GM19043 (cell line): ENCODE data around the gene NAGPA.
"Not testable (repeated sequence)": the region's sequence is repeated elsewhere in the genome, so short reads cannot be mapped to it uniquely, and the experiment has no call there.

ENCODE experiments used
- ATAC-seq: cut with Tn5 transposase; IDR thresholded peaks from one replicate; pipeline ENCODE4 v1.9.1; 2021; ENCODE audit warnings: low read depth; ENCODE audit not compliant: unreplicated experiment

The NAGPA gene, protein sequence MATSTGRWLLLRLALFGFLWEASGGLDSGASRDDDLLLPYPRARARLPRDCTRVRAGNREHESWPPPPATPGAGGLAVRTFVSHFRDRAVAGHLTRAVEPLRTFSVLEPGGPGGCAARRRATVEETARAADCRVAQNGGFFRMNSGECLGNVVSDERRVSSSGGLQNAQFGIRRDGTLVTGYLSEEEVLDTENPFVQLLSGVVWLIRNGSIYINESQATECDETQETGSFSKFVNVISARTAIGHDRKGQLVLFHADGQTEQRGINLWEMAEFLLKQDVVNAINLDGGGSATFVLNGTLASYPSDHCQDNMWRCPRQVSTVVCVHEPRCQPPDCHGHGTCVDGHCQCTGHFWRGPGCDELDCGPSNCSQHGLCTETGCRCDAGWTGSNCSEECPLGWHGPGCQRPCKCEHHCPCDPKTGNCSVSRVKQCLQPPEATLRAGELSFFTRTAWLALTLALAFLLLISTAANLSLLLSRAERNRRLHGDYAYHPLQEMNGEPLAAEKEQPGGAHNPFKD

DNA sequence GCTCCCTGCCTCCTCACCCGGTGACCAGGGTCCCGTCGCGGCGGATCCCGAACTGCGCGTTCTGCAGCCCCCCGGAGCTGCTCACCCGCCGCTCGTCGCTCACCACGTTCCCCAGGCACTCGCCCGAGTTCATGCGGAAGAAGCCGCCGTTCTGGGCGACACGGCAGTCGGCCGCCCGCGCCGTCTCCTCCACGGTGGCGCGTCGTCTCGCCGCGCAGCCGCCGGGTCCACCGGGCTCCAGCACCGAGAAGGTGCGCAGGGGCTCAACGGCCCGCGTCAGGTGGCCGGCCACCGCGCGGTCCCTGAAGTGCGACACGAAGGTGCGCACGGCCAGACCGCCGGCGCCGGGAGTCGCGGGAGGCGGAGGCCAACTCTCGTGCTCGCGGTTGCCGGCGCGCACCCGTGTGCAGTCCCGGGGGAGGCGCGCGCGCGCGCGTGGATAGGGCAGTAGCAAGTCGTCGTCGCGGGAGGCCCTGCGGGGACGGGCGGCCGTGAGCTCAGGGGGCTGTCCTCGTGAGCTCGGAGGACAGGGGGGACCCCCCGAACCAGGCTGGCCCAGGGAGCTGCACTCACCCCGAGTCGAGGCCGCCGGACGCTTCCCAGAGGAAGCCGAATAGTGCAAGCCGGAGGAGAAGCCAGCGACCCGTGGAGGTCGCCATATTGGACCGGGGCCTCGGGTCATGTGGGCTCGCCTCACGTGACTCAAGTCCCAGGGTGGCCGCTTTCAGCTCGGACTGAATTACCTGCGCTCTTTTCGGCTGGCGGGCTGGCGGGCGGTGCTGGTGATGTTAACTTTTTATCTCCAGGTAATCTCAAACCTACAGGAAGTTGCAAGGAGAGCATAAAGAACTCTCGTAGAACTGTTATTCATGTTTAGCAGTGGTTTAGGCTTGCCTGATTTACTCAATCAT, at the start of gene NAGPA:
Gene NAGPA, minus strand, starts transcription at position 680 of the 911 bp plus-strand sequence. Its CDS starts 21 bp downstream, at position 659.
- peak; percentile 85 for ATAC-seq

DNA sequence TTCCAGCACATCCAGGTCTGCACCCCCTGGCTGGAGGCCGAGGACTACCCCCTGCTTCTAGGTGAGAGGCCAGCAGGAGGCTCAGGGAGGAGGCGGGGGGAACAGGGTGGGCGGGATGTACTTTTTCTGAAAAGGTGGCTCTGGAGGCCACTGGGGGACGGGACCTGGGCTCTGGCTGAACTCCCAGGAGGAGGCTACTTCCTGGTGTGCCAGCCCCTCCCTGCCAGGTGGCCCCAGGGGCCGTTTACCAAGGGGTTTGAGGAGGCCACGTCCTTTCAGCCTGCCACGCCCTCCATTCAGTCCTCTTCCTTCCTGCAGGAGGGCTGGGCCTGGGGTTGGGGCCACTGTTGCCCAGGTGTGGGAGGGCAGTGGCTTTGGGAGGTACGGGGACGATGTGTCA, 47.3 kb upstream of the NAGPA start:
- not testable (repeated sequence) for ATAC-seq

DNA sequence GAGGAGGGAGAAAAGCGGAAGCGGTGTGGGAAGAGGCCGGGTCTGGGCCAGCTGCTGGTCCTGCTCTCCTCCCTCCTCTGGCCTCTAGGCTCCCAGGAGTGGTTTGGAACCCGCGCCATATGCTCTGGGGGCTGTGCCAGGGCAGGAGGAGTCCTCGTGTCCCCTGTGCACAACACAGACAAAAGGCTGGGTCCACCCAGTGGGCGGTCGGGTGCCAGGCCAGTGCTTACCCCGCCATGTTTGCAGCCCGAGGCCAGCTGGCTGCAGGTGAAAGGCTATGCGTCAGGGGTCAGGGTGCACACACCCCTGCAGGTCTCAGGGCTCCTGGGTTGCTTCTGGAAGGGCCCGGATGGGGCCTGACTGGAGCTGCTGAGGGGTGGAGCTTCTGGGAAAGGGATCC, 46.7 kb upstream of the NAGPA start:
- ATAC-seq = not testable (repeated sequence)

DNA sequence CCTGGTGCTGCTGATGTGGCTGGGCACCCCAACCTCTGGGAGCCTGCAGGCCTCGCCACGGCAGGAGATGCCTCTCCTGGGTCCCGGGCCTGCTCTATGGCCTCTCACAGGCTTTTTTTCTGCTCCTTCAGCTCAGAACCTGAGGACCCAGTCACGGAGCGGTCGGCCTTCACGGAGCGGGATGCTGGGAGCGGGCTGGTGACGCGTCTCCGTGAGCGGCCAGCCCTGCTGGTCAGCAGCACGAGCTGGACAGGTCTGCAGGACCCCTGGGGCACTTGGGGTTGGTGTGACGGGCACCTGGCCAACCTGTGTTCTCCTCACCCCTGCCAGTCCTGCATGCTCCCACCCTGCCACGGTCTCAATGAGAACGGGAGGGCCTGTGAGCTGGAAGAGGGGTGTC, 44.9 kb upstream of the NAGPA start:
- no peak for ATAC-seq

DNA sequence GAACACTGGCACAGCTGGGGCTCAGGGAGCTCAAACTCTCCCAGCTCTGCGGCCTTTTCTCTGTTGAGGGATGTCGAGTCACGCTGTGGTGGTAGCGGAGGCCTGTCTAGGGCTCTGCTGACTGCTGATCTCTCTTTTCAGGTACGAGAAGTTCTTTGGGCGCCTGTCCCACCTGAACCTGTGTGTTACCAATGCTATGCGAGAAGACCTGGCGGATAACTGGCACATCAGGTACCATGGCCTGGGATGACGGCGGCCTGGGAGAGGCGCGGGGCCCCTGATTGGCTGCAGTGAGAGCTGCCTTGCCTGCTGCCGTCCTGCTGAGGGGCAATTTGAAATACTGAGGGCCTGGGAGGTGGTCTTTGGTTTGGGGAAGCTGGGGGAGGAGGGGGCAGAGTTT, 43.6 kb upstream of the NAGPA start:
- ATAC-seq = no peak

DNA sequence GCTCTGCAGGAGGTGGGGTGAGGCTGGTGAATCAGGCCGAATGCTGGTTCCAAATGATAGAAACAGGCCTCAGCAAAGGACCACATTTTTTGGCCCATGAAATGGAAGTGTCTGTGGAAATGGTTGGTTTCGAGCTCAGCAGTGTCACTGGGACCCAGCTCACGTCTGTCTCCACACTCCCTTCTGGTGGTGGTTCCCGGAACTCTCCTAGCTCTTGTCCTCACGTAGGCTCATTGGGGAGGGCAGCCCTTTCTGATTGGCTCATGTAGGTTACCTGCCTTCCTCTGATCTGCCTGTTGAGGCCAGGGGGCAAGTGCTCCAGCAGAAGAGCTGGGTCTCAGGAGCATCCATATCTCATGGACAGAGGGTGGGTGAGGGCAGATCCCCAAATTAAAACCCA, 41.9 kb upstream of the NAGPA start:
- no peak for ATAC-seq

DNA sequence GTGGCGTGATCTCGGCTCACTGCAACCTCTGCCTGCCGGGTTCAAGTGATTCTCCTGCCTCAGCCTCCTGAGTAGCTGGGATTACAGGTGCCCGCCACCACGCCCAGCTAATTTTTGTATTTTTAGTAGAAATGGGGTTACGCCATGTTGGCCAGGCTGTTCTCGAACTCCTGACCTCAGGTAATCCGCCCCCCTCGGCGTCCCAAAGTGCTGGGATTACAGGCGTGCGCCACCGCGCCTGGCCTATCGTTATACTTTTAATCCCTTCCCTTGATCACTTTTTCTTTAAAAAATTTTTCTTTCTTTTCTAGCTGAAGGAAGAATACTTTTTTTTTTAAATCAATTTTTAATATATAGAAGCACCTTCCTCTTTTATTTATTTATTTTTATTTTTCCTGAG, 40.0 kb upstream of the NAGPA start:
- ATAC-seq = not testable (repeated sequence)

DNA sequence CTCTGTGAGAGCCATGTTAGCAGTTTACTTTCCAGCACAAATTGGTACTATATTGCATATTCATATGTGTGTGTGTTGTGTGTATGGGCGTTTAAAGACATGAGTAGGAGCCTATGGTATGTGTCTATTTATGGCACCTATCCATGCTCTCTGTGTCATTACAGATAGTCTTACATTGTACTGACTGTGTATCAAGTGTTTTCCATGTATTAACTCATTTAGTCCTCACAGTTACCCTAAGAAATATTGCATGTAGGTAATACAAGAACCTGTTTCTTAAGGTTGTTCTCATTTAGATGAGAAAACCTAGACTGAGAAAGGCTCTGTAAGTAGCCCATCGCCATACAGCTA, 39.5 kb upstream of the NAGPA start:
- ATAC-seq = no peak

DNA sequence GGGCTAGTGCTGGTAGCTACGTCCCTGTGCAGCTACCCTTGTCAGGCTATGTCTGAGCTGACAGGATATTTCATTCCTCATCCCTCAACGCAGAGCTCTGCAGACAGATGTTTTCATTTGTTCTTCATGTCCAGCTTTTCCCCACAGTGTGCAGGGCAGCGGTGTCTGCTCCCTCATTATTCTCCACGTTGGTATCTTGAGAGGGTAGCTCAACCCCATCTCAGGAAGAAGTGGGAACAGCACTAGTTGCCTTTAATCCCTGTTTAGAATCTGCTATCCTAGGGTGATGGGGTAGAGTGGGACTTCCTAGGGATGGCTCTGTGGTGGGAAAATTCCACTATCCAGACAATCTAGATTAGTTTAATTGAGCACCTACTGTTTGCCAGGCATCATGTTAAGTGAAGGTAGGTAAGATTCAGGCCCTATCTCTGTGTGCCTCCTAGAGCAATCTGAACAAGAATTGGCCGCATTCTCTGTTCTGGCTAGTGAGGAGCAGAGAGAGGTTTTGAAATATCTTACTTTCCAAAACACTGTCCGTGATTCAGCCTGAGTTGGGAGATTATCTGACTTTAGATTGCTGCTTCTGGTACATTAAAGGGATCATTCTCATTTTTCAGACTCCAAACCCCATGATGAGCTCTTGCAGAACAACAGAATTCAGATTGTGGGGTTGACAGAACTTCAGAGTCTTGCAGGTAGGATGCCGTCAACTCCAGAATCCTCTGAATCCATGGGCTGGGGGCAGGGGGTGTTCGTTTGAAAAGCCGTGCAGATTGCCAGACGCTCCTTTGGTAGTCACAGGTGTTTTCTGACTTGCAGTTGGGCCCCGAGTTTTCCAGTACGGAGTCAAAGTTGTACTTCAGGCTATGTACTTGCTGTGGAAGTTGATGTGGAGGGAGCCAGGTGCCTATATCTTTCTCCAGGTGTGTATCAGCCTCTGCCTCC, 38.9 kb upstream of the NAGPA start:
- no peak for ATAC-seq

DNA sequence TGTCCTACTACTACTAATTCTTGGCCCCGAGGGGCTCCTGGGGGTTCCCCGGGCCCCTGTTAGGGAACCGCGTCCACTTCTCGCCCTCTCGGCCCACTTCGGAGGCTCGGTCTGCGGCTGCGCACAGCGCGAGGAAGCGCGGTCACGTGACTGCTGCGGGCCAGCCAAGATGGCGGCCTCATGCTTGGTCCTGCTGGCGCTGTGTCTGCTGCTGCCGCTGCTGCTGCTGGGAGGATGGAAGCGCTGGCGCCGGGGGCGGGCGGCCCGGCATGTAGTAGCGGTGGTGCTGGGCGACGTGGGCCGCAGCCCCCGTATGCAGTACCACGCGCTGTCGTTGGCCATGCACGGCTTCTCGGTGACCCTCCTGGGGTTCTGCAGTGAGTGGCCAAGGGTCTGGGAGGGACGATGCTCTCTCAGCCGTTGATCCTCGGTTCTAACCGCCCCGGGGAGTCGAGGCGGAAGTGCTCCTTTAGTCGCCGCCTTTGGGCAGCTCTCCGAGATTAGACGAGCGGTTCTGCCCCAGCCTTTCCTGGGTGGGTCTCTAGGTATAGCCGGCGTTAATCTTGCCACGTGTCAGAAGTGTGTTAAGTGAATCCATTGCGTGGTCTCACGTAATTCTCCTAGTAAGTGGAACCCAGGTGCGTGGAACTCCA, 38.1 kb upstream of the NAGPA start, which contains the start of gene ALG1:
Gene ALG1, plus strand, starts transcription at position 163 of the 653 bp plus-strand sequence. Its CDS starts 7 bp downstream, at position 170.
- ATAC-seq = peak; percentile 81

DNA sequence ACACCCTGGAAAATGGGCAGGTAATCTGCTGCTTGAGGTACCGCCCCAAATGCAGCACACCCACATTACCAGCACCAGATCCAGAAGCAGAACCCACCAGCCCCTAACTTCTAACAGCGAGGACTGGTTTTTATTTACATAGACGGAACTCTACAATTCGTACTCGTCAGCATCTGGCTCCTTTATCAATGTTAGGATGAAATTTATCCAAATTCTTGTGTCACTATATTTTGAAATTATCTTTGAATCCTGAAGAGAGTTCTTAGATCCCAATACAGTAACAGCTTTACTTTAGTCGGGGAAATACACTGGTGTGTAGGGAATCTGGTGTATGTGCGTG, 37.6 kb upstream of the NAGPA start:
- ATAC-seq = no peak

DNA sequence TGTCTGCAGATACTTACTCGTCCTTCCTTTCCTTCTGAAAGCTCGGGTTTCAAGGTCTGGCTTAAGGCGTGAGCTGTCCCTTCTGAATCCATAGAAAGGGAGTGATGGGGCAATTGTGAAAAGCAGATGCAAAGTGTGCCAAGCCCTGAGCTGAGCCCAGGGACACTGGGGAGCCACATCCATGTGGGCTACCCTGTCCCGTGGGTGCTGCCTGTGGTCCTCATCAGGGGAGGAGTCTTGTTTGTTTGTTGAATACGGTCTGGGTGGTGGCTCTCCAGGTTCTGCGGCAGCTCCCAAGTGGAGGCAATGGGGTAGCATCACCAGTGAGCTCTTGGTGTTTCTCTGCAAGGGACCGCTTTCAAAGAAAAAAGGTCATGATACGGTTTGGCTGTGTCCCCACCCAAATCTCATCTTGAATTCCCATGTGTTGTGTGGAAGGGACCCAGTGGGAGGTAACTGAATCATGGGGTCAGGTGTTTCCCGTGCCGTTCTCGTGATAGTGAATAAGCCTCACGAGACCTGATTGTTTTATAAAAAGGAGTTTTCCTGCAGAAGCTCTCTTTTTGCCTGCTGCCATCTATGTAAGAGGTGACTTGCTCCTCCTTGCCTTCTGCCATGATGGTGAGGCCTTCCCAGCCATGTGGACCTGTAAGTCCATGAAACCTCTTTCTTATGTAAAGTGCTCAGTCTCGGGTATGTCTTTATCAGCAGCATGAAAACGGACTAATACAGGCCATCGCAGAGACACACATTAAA, 36.9 kb upstream of the NAGPA start:
- ATAC-seq = no peak

DNA sequence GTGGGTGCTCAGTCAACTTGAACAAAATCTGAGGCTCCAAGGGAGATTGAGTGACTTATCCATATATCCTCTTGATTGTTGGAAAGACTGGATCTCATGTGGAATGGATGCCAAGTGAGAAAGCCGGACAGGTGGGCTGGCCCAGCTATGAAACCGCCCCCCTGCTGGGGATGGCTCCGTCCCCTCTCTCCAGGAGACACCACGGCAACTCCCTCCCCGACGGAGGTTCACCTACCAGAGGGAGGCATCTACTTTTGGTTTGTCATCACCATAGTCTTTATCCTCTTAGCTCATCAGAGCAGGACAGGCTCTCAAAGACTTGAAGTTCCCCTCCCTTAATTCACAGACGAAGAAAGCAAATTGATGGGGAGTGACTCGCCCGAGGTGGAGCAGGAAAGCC, 36.1 kb upstream of the NAGPA start:
- ATAC-seq = no peak

DNA sequence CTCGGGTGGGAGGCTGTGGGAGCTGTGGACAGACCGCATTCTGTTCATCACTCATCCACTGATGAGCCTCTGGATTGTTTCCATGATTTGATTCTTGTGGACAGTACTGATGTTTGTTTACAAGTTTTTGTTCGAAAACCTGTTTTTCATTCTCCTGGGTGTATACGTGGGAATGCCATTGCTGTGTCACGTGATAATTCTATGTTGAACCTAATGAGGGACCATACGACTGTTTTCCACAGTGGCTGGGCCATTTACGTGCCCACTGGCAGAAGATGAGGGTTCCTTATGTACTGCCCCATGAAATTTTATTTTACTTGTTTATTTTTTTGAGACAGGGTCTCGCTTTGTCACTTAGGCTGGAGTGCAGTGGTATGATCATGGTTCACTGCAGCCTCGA, 35.3 kb upstream of the NAGPA start:
- no peak for ATAC-seq

DNA sequence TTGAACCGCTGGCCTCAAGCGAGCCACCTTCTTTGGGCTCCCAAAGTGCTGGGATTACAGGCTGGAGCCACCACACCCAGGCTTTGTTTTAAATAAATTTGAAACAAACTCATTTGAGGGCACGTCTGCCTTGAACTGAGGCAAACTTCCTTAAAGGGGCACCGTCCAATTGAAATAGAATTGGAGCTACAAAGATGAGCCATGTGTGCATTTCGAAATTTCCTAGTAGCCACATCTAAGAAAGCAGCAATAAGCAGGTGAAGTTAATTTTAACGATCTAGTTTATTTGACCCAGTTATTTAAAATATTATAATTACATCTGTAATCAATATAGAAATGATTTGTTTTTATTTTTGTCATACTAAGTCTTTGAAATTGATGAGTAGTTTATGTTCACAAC, 32.8 kb upstream of the NAGPA start:
- ATAC-seq = no peak

DNA sequence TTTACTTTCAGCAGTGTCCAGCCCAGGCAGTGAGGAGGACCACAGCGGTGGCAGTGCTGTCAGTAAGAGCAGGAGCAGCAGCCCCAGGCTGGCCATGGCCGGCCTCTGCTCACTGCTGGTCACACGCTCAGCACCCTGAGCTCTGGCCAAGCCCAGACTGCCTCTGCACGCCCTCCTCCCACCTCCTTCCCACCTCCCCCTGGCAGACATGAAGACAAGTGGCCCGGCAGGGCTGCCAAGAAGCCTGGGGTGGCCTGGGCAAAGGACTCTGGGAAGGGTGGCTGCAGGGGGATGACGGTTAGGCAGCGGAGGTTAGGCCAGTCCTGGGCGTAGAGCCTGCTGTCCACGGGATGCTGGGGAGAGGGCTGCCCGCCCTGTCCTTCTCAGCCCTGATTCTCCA, 32.1 kb upstream of the NAGPA start, which contains the start of gene C16orf89:
Gene C16orf89, minus strand, starts transcription at position 144 of the 400 bp plus-strand sequence. Its CDS starts 48 bp downstream, at position 96.
- ATAC-seq = no peak

DNA sequence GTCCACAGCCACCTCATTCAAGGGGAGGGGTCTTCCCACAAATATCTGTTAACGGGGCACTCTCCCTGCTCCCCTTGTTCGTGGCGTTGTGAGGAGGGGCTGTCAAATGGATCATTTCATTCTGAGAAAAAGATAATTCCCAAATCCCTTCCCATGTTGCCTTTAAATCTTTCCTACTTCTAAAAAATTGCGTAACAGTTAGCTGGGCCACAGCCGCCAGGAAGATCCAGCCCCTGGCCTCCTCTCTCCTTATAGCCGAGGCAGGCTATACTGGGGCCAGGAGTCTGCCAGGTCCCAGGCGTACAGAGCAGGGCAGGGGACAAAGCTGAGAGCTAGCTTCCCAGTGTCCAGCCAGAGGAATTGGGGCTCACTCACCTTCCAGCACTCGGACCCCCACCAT, 31.6 kb upstream of the NAGPA start:
- no peak for ATAC-seq

DNA sequence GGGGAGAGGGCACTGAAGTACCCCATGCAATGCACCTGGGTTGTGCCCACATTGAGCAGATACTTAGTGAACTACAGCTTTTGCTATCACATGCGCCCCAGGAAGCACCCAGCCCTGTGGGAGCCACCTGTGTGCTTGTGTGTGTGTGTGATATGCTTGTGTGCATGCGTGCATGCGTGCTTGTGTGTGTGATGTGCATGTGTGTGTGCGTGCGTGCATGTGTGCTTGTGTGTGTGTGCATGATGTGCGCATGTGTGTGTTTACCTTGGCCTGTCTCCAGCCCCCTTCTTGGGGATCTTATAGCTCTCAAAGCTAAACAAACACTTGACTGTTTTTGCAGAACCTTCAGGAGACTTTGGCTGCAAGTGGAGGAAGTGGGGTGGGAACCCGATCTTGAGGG, 31.2 kb upstream of the NAGPA start:
- ATAC-seq = no peak
